NCI-H1092 (cell line): ENCODE measurements around the gene CD82.

Experiments used
- DNase-seq: peaks from one replicate; lab custom pipeline; 2025; lab: John Stamatoyannopoulos, UW

Gene CD82

GRCh38 chr11:44565211-44565952 is at the start of gene CD82:
TSS of gene CD82 (plus strand) at chr11:44565663. CDS start at chr11:44594663, 29,000 bp downstream.
- DNase-seq, result peak; percentile 98

- DNase-seq, result no peak
These were observed 48.6 kb upstream of the CD82 start for GRCh38 chr11:44516688-44517507.

- no peak for DNase-seq
These were observed 47.9 kb upstream of the CD82 start for GRCh38 chr11:44517541-44517940.

GRCh38 chr11:44518968-44519550 is 46.4 kb upstream of the CD82 start:
- DNase-seq, result no peak

- DNase-seq, result no peak
These were observed 45.3 kb upstream of the CD82 start for GRCh38 chr11:44519989-44520737.

GRCh38 chr11:44521148-44521547 is 44.3 kb upstream of the CD82 start:
- DNase-seq, result no peak

- no peak for DNase-seq
These were observed 43.2 kb upstream of the CD82 start for GRCh38 chr11:44522294-44522693.

GRCh38 chr11:44524346-44524745 is 41.1 kb upstream of the CD82 start:
- no peak for DNase-seq

- no peak for DNase-seq
These were observed 40.7 kb upstream of the CD82 start for GRCh38 chr11:44524751-44525201.

GRCh38 chr11:44525473-44526252 is 39.8 kb upstream of the CD82 start:
- no peak for DNase-seq

- DNase-seq, result no peak
These were observed 39.0 kb upstream of the CD82 start for GRCh38 chr11:44526438-44526837.

GRCh38 chr11:44527476-44527875 is 38.0 kb upstream of the CD82 start:
- DNase-seq, result no peak

- no peak for DNase-seq
These were observed 37.4 kb upstream of the CD82 start for GRCh38 chr11:44528103-44528502.

- DNase-seq, result no peak
These were observed 36.9 kb upstream of the CD82 start for GRCh38 chr11:44528581-44528980.

GRCh38 chr11:44529895-44530412 is 35.5 kb upstream of the CD82 start:
- no peak for DNase-seq

- no peak for DNase-seq
These were observed 34.9 kb upstream of the CD82 start for GRCh38 chr11:44530413-44531115.

- DNase-seq, result no peak
These were observed 34.4 kb upstream of the CD82 start for GRCh38 chr11:44531116-44531504.

- no peak for DNase-seq
These were observed 33.8 kb upstream of the CD82 start for GRCh38 chr11:44531636-44532035.

GRCh38 chr11:44532809-44533208 is 32.7 kb upstream of the CD82 start:
- no peak for DNase-seq

GRCh38 chr11:44533921-44534711 is 31.3 kb upstream of the CD82 start:
- DNase-seq, result no peak
